Esophagus squamous epithelium (tissue), 5 donors: ENCODE results near the gene PAPSS2. TPM values are rescaled to one million over a fixed set of nuclear protein-coding genes. Genes with fewer than 3 reads are reported as not detected.

Experiments used
- DNase-seq: peaks from one replicate; lab custom pipeline; 2025; lab: John Stamatoyannopoulos, UW
- H3K27ac ChIP-seq, 4 donors: fragments of 200-600 bp; sonication (generic); one replicate each; pipeline ENCODE4 v1.5.1; 2016 to 2019; ENCODE audit warnings: mild to moderate bottlenecking in 1 of 4
- H3K27me3 ChIP-seq, 4 donors: fragments of 200-600 bp; sonication (generic); 1 replicate in 3 of 4; 2 replicates in 1 of 4; pipeline versions ENCODE4 v1.5.1 to v1.6.0; 2017 to 2021; ENCODE audit warnings: antibody characterized with exemption in 1 of 4
- H3K36me3 ChIP-seq, 3 donors: fragments of 200-600 bp; sonication (generic); one replicate each; pipeline ENCODE4 v1.5.1; 2016 to 2019
- H3K4me1 ChIP-seq, 3 donors: fragments of 200-600 bp; sonication (generic); one replicate each; pipeline ENCODE4 v1.5.1; 2017 to 2019
- H3K4me3 ChIP-seq, 4 donors: fragments of 200-600 bp; sonication (generic); 1 replicate in 3 of 4; 2 replicates in 1 of 4; pipeline ENCODE4 v1.5.1; 2016 to 2019; ENCODE audit warnings: mild to moderate bottlenecking in 2 of 4, moderate library complexity in 1 of 4
- H3K9me3 ChIP-seq, 3 donors: fragments of 200-600 bp; sonication (generic); one replicate each; pipeline ENCODE4 v1.5.1; 2016 to 2019
- POLR2A ChIP-seq, 4 donors: fragments of 450-650 bp; IDR thresholded peaks; one replicate each; pipeline ENCODE4 v1.6.1; 2017; ENCODE audit warnings: antibody characterized with exemption in 4 of 4, mild to moderate bottlenecking in 4 of 4, moderate library complexity in 3 of 4
- WGBS, 2 donors: methylation state at CpG; one replicate each; pipeline ENCODE4 v1.1.5; 2018; 5-methylcytosine and 5-hydroxymethylcytosine counted together
- intact Hi-C: fragments of 100-400 bp; cut with DNase I; formaldehyde crosslinking; loops from one replicate; pipeline ENCODE4 v1.15.0; 2022
- total RNA-seq, 4 donors: library from RNA; depleted of rRNA; stranded (reverse); fragments of >200 nt; gene quantifications; one replicate each; pipeline ENCODE4 v1.1.0, GENCODE V29; 2016
- TF ChIP-seq, protein P1 (sequence below), 6 experiments: fragments of 450-650 bp in 4 of 6; fragments of 200-600 bp in 2 of 6; sonication (generic) in 2 of 6; IDR thresholded peaks; one replicate each; pipeline ENCODE4 v1.5.1; 2016 to 2019; ENCODE audit warnings: antibody characterized with exemption in 6 of 6, mild to moderate bottlenecking in 4 of 6, moderate library complexity in 4 of 6
- donor health status: DM: yes; HTN: yes; CAD: no.

PAPSS2 gene
- total RNA-seq, 4 donors from 2014 or later = 1.8 to 13.3 (median 11.0) TPM

DNA sequence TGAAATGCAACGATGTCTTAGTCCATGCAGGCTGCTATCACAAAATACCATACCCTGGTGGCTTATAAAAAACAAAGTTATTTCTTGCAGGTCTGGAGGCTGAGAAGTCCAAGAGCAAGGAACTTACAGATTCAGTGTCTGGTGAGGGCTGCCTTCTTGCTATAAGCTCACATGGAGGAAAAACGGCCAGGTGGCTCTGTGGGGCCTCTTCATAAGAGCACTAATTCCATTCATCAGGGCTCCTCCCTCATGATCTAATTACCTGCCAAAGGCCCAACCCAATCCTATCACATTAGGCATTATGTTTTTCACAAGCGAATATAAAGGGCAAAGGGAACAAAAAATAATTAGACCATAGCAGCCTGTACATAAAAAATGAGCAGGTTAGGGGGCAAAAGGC, 35.4 kb downstream of the PAPSS2 start:
- intact Hi-C loops = no loop called here
- Histone ChIP-seq H3K4me1 (peaks cover 0 to 8% (median 0%) of the 10 kb centered on the region in 3 donors), H3K36me3 (no peaks in the 10 kb centered on the region), H3K9me3 (no peaks in the 10 kb centered on the region), H3K27me3 (no peaks in the 10 kb centered on the region), H3K4me3 (no peak overlapping the region), H3K27ac (no peak overlapping the region)
- WGBS, 2 donors = 61 to 81% methylated on average over 1 to 3 of the region's 3 CpGs
- TF ChIP-seq POLR2A (IDR thresholded peaks at IDR 0.05) = no peak
- TF ChIP-seq, protein P1, sequence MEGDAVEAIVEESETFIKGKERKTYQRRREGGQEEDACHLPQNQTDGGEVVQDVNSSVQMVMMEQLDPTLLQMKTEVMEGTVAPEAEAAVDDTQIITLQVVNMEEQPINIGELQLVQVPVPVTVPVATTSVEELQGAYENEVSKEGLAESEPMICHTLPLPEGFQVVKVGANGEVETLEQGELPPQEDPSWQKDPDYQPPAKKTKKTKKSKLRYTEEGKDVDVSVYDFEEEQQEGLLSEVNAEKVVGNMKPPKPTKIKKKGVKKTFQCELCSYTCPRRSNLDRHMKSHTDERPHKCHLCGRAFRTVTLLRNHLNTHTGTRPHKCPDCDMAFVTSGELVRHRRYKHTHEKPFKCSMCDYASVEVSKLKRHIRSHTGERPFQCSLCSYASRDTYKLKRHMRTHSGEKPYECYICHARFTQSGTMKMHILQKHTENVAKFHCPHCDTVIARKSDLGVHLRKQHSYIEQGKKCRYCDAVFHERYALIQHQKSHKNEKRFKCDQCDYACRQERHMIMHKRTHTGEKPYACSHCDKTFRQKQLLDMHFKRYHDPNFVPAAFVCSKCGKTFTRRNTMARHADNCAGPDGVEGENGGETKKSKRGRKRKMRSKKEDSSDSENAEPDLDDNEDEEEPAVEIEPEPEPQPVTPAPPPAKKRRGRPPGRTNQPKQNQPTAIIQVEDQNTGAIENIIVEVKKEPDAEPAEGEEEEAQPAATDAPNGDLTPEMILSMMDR (IDR thresholded peaks at IDR 0.05) = no peak
- DNase-seq = no peak

DNA sequence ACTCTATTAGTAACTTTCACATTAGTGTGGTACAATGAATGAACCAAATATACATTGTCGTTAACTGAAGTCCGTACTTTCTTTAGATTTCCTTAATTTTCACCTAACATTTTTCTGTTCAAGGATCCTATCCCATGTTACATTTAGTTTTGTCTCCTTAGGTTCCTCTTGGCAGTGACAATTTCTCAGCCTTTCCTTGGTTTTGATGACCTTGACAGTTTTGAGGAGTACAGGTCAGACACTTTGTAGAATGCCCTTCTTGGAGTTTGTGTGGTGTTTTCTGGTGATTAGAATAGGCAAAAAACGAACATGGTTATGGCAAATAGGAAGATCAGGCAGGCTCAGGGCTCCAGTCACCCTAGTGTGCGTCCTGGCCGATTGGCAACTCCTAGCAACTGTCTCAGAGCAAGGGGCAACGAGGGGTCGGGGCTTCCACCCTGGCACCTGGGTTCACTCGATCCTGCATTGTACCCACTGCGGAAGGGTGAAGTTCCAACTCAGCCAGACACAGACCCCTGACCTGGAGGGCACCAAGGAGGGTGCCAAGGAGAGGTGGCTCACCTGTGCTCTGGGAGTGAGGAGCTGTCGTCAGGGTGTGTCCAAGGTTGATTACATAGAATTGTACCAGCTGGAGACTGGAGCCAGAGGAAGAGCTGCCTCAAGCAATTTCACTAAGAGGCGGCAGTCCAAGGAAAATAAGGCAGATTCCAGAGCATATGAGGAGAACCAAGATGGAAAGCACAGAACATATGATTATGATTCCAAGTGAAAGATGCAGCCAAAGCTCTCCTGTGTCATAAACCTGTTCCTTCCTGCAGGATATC, 37.5 kb downstream of the PAPSS2 start:
- Histone ChIP-seq H3K27me3 (no peaks in the 10 kb centered on the region), H3K4me3 (no peak overlapping the region), H3K27ac (no peak overlapping the region), H3K4me1 (no peaks in the 10 kb centered on the region), H3K9me3 (no peaks in the 10 kb centered on the region), H3K36me3 (no peaks in the 10 kb centered on the region)
- intact Hi-C loops = no loop called here
- DNase-seq = no peak
- TF ChIP-seq, protein P1 (IDR thresholded peaks at IDR 0.05) = no peak
- TF ChIP-seq POLR2A (IDR thresholded peaks at IDR 0.05) = no peak
- 77% methylated on average over 11 of the region's 11 CpGs for WGBS, 2 donors

DNA sequence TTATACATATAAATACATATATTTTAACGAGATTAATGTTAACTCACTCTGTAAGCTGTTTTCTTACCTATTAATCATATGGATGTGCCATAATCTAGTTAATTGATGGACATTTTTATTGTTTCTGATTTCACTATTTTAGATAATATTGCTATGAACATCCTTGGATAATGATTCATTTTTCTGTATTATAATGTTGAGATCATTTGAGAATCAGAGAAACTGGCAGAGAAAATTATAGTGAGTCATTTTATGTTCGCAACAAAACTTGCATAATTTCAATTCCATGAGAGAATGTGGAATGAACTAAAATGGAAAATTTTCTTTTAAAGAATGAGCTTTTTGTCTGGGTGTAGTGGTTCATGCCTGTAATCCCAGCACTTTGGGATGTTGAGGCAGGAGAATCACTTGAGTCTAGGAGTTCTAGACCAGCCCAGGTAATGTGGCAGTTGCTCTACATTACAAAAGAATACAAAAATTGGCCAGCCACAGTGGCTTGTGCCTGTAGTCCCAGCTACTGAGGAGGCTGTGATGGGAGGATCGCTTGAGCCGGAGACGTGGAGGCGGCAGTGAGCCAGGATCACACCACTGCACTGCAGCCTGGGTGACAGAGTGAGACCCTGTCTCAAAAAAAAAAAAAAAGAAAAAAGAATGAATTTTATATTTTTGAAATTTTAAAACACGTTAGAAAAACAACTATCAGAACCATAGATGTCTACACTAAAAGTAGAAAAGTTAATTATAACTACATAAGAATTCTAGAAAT, 40.5 kb downstream of the PAPSS2 start:
- 73 to 83% methylated on average over 7 of the region's 7 CpGs for WGBS, 2 donors
- intact Hi-C loops = no loop called here
- no peak for DNase-seq
- Histone ChIP-seq H3K36me3 (no peaks in the 10 kb centered on the region), H3K27ac (no peak overlapping the region), H3K27me3 (no peaks in the 10 kb centered on the region), H3K4me3 (no peak overlapping the region), H3K4me1 (no peaks in the 10 kb centered on the region), H3K9me3 (no peaks in the 10 kb centered on the region)
- TF ChIP-seq POLR2A (IDR thresholded peaks at IDR 0.05) = no peak
- TF ChIP-seq, protein P1 (IDR thresholded peaks at IDR 0.05) = no peak

DNA sequence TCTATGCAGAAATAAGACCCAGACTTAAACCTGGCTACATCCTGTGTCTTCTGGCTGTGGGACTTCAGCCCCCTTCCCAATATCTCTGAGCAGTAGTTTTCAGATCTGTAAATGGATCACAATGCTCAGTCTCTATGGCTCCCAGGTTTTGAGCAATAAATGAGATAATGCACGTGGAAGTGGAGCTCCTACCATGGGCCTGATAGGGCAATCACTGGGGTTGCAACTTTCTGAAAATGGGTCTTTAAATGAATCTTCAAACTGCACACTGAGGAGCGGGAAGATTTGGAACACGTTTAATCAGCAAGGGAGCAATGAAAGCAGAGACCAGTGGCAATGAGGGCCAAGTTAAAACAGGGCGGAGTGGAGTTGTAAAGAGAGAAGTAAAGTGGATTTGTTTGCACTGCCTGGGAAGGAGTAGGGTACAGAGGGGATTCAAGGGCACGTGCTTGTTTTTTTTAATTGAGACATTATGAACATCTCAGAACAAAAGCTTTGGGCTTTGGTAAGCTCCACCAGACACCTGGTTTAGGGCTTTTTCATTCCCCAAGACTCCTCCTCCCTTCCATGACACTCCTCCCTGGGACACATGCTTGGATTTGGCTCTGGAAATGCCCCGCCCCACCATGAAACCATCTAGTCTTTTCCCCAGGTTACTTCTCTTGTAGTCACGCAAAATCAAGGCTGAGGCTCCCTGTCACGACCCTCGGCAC, 42.7 kb downstream of the PAPSS2 start:
- no peaks in the 10 kb centered on the region for H3K9me3 ChIP-seq
- no peak for DNase-seq
- no peaks in the 10 kb centered on the region for H3K36me3 ChIP-seq
- H3K4me3 ChIP-seq = no peak overlapping the region
- no peaks in the 10 kb centered on the region for H3K4me1 ChIP-seq
- 79 to 88% methylated on average over 9 of the region's 9 CpGs for whole genome bisulfite sequencing, 2 donors
- H3K27ac ChIP-seq = no peak overlapping the region
- intact Hi-C loops = no loop called here
- no peaks in the 10 kb centered on the region for H3K27me3 ChIP-seq
- TF ChIP-seq, protein P1 (IDR thresholded peaks at IDR 0.05) = no peak
- no peak for TF ChIP-seq POLR2A (IDR thresholded peaks at IDR 0.05)
